Bronchial epithelial cell (primary cell): Measurements from ENCODE around the gene CLN6. TPM values are rescaled to one million over a fixed set of nuclear protein-coding genes. Genes with fewer than 3 reads are reported as not detected.
"Not testable (repeated sequence)": the region's sequence is repeated elsewhere in the genome, so short reads cannot be mapped to it uniquely, and the experiment has no call there.

Source experiments
- DNase-seq: peaks from one replicate; pipeline ENCODE4 v3.0.0-alpha.2; 2010; ENCODE audit warnings: low read depth
- FAIRE-seq: peaks from 2 replicates; lab custom pipeline; 2011; peaks lifted over from hg19 to GRCh38; lab: Jason Lieb, UNC
- H3K27me3 ChIP-seq: 2 replicates; pipeline ENCODE4 v1.5.1; 2011; ENCODE audit warnings: low read length; ENCODE audit not compliant: control insufficient read depth, insufficient read depth
- H3K36me3 ChIP-seq: 2 replicates; pipeline ENCODE4 v1.5.1; 2011; ENCODE audit warnings: low read length; ENCODE audit not compliant: control insufficient read depth, insufficient read depth
- H3K4me3 ChIP-seq: 2 replicates; pipeline ENCODE4 v1.5.1; 2011; ENCODE audit warnings: mild to moderate bottlenecking, low read depth, low read length, control low read depth
- total RNA-seq: library from RNA; depleted of rRNA; stranded (reverse); fragments of >200 nt; gene quantifications from 2 replicates; pipeline ENCODE4 v1.2.1, GENCODE V29; 2014
- TF ChIP-seq, protein P1 (sequence below): IDR thresholded peaks from 2 replicates; pipeline ENCODE4 v1.5.1; 2011; ENCODE audit warnings: mild to moderate bottlenecking, moderate library complexity, low read length, control low read depth, inconsistent platforms; ENCODE audit not compliant: insufficient read depth, severe bottlenecking

CLN6 gene
- total RNA-seq, 1 donor from 2014 or later, result 8.2 TPM

DNA sequence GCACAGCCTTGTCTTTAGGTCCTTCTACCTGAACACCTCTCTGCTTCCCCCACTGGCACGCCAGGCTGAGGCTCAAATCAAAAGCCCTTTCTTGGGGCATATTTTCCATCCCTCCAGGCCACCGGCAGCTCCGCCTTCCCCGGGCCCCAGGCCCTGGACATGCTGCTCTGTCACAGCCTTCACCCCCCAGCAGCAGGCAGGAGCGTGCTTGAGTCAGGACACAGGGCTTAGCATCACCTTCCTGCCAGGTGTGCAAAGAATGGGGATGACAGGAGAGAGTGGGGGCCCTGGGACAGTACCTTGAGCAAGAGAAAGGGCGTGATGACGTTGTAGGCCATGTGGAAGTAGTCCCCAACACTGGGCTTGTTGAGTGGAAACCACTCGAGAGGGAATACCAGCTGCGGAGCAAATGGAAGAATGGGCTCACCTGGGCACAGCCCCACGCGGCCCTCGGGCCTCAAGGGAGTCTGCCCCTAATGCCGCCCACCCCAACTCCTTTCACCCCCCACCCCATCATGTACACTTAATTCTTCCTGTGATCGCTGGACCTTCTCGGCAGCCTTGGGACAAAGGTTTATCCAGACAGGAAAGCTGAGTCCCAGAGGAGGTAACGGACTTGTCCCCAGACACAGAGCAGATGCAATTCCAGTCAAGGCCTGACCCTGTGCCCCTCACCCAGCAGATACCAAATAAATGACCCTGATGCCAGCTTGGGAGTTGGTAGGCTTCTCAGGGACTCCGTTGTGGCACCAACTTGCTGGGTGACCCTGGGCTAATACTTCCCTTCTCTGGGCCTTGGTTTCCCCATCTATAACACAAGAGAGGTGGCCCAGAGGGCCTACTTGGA, 15.3 kb downstream of the CLN6 start:
- H3K4me3 ChIP-seq, result no peak overlapping the region
- peaks cover 3% of the 10 kb centered on the region for H3K36me3 ChIP-seq
- H3K27me3 ChIP-seq, result no peaks in the 10 kb centered on the region
- TF ChIP-seq, protein P1, sequence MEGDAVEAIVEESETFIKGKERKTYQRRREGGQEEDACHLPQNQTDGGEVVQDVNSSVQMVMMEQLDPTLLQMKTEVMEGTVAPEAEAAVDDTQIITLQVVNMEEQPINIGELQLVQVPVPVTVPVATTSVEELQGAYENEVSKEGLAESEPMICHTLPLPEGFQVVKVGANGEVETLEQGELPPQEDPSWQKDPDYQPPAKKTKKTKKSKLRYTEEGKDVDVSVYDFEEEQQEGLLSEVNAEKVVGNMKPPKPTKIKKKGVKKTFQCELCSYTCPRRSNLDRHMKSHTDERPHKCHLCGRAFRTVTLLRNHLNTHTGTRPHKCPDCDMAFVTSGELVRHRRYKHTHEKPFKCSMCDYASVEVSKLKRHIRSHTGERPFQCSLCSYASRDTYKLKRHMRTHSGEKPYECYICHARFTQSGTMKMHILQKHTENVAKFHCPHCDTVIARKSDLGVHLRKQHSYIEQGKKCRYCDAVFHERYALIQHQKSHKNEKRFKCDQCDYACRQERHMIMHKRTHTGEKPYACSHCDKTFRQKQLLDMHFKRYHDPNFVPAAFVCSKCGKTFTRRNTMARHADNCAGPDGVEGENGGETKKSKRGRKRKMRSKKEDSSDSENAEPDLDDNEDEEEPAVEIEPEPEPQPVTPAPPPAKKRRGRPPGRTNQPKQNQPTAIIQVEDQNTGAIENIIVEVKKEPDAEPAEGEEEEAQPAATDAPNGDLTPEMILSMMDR, result no peak
- FAIRE-seq, result no peak
- no peak for DNase-seq

DNA sequence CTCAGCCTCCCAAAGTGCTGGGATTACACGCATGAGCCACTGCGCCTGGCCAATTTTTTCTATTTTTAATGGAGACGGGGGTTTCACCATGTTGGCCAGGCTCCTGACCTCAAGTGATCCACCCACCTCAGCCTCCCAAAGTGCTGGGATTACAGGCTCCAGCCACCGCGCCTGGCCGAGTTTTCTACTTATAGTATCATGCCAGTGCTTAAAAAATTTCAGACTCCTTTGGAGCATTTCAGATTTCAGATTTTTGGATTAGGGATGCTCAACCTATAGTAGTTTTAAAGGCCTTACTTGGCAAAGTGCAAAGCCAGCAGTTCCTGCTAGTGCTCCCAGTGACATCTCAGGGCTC, 16.1 kb downstream of the CLN6 start:
- H3K36me3 ChIP-seq, H3K27me3 ChIP-seq, FAIRE-seq, H3K4me3 ChIP-seq, DNase-seq: not testable (repeated sequence)

DNA sequence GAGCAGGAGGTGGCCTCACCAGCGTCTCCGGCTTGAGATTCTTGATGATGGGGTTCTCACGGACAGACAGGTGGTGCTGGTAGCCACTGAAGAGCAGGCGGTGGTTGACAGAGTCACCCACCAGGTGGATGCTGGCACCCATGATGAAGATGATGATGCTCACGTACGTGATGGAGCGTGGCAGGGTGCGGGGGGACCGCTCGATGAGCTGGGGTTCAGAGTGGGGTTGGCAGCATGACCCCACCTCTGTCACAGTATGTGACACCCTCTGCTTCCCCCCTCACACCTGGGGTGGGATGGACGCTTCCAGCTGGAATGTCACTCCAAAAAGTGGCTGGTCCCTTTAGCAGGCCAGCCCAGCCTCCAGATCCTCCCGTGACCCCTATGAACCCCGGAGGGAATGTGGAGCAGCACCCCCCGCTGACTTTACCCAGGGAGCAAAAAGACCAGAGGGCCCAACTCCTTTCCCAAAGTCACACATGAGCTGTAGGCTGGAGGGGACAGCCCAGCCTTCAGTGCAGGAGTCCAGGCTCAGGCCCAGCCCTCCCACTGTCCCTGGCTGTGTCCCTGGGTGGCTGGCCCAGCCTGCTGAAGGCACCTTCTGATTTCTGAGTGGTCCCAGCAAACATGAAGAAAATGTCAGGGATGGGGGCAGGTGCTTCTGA, 17.7 kb downstream of the CLN6 start:
- DNase-seq, result no peak
- TF ChIP-seq, protein P1, result no peak
- H3K27me3 ChIP-seq, result no peaks in the 10 kb centered on the region
- H3K4me3 ChIP-seq, result no peak overlapping the region
- FAIRE-seq, result no peak
- H3K36me3 ChIP-seq, result peaks cover 2% of the 10 kb centered on the region

DNA sequence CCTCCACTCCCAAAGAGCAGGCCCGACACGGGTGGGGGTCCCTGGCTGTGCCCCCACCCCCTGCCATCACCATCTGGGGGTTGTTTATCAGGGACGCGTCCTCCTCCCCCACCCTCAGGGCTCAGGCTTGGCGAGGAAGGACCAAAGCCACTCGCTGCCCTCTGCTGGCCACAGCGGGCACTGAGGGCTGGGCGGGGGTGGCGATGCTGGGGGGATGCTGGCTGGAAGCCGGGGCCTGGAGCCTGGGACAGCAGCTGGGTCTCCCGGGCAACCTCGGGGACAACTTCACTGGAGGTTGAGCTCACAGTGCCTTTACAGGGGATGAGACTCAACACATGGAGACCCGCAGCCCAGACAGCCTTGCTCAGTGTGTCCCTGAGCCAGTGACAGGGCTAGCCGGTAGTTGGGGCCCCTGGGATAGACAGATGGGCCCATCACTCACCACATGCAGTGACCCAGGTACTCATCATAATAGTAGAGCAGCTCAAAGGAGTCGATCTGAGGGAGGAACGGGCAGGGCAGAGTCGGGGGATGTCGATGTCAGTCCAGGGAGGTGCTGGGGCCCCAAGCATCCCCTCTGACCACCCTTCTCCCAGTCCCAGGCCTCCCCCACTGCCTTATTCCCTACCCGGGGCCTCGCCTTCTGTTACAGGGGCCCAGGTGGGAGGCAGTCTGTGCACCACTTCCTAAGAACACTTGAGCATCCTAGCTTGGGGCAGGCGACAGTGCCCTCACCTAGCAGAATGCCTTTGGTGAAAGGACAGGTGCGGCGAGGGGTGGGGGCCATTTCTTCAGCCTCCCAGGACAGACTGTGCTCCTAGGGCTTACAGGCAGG, 18.5 kb downstream of the CLN6 start:
- no peaks in the 10 kb centered on the region for H3K27me3 ChIP-seq
- H3K4me3 ChIP-seq, result no peak overlapping the region
- TF ChIP-seq, protein P1, result peak; percentile 84
- no peak for FAIRE-seq
- H3K36me3 ChIP-seq, result peaks cover 2% of the 10 kb centered on the region
- no peak for DNase-seq

DNA sequence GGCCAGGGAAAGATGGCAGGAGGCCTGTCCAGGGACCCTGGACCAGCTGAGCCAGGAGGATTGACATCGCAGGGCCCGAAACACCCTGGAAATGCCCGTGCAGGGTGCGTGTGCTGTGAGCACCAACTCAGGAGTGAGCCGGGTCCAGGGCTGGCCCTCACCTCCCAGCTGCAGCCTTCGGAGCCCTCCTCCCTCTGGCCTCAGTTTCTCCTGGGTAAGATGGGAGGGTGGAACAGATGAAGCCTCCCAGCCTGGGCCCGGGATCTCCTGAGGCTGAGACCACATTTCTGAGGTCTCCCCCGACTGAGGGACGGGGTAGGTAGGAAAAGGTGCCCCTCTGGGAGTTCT, 19.1 kb downstream of the CLN6 start:
- FAIRE-seq, result no peak
- TF ChIP-seq, protein P1, result no peak
- H3K4me3 ChIP-seq, result no peak overlapping the region
- no peak for DNase-seq
- no peaks in the 10 kb centered on the region for H3K27me3 ChIP-seq
- peaks cover 2% of the 10 kb centered on the region for H3K36me3 ChIP-seq

DNA sequence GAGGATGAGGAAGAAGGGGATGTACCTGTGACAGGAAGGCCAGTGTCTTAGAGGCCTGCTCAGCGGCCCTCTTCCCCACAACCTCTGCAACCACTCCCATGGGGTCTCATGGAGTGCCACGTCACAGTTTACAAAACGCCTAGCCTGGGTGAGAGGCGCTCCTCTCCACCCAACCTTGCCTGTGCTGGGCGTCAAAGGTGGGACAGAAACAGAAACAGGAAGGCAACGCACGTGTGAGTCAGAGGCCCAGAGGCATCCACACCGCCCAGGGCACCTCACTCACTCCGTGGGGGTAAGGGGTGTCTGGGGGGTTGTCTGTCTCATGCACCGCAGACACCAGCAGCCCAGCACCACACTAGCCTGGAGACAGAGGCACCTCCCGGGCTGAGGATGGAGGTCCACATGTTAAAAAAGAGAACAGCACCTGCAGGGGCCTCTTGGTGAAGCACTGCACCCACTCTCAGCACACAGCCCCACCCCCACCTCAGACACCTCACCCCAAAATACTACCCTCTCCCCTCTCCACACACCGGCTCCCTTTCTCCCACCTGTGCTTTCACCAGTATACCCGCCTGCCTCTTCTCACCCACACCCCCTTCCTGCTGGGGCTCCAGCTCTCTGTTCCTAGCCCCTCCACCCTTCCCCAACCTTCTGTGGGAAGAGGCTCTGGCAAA, 19.7 kb downstream of the CLN6 start:
- no peaks in the 10 kb centered on the region for H3K27me3 ChIP-seq
- DNase-seq (peak; percentile 28), FAIRE-seq (no peak)
- H3K36me3 ChIP-seq, result peaks cover 2% of the 10 kb centered on the region
- H3K4me3 ChIP-seq, result no peak overlapping the region
- TF ChIP-seq, protein P1, result no peak
